CD14-positive monocyte (primary cell): ENCODE data around the gene TPGS1. TPM values are rescaled to one million over a fixed set of nuclear protein-coding genes. Genes with fewer than 3 reads are reported as not detected.
A peak's percentile ranks its signal among the peaks of the same experiment; 100 is the strongest.

Source experiments
- DNase-seq, 3 donors: peaks; one replicate each; pipeline ENCODE4 v3.0.0-alpha.2; 2011 to 2022
- H2AFZ ChIP-seq: 2 replicates; pipeline ENCODE4 v1.6.0; 2012; ENCODE audit warnings: mild to moderate bottlenecking, low read depth, low read length, inconsistent platforms; ENCODE audit not compliant: insufficient read depth, poor library complexity, severe bottlenecking
- H3K27ac ChIP-seq, 2 donors: 1 replicate in 1 of 2; 2 replicates in 1 of 2; pipeline ENCODE4 v1.5.1; 2012 to 2013; ENCODE audit warnings: low read length in 2 of 2, control low read depth in 1 of 2, inconsistent platforms in 1 of 2, low read depth in 1 of 2, mild to moderate bottlenecking in 1 of 2
- H3K27me3 ChIP-seq, 2 donors: one replicate each; pipeline versions ENCODE4 v1.6.0 to v1.6.1; 2011 to 2013; ENCODE audit warnings: low read length in 2 of 2; ENCODE audit not compliant: control insufficient read depth in 2 of 2, insufficient read depth in 2 of 2
- H3K36me3 ChIP-seq, 2 donors: replicated peaks in 1 of 2; 1 replicate in 1 of 2; 2 replicates in 1 of 2; pipeline versions ENCODE4 v1.5.1 to v1.6.1; 2012 to 2013; ENCODE audit warnings: low read length in 2 of 2, control low read depth in 1 of 2, inconsistent platforms in 1 of 2, mild to moderate bottlenecking in 1 of 2; ENCODE audit not compliant: insufficient read depth in 2 of 2, control insufficient read depth in 1 of 2
- H3K4me1 ChIP-seq, 2 donors: 1 replicate in 1 of 2; 2 replicates in 1 of 2; pipeline versions ENCODE4 v1.5.1 to v1.6.1; 2012 to 2013; ENCODE audit warnings: low read length in 2 of 2, control low read depth in 1 of 2, inconsistent platforms in 1 of 2, mild to moderate bottlenecking in 1 of 2, moderate library complexity in 1 of 2; ENCODE audit not compliant: insufficient read depth in 2 of 2, control insufficient read depth in 1 of 2
- H3K4me2 ChIP-seq: replicated peaks from 2 replicates; pipeline ENCODE3; 2012; ENCODE audit warnings: low read length, moderate library complexity, mild to moderate bottlenecking; ENCODE audit not compliant: poor library complexity, severe bottlenecking; ENCODE audit errors: extremely low read depth
- H3K4me3 ChIP-seq, 3 experiments: fragments of 200-600 bp in 1 of 3; sonication (generic) in 1 of 3; replicated peaks in 1 of 3; 1 replicate in 2 of 3; 2 replicates in 1 of 3; pipeline ENCODE4 v1.5.1; 2011 to 2013; ENCODE audit warnings: low read length in 3 of 3, mild to moderate bottlenecking in 3 of 3, control low read depth in 2 of 3, low read depth in 2 of 3, inconsistent platforms in 1 of 3, moderate library complexity in 1 of 3
- H3K79me2 ChIP-seq: 2 replicates; pipeline ENCODE4 v1.6.0; 2012; ENCODE audit warnings: mild to moderate bottlenecking, control low read depth, inconsistent platforms, low read length, moderate library complexity; ENCODE audit not compliant: insufficient read depth
- H3K9ac ChIP-seq: 2 replicates; pipeline ENCODE4 v1.6.0; 2017; ENCODE audit warnings: low read length, mild to moderate bottlenecking; ENCODE audit not compliant: insufficient read depth, poor library complexity, severe bottlenecking
- H3K9me3 ChIP-seq, 2 donors: replicated peaks in 1 of 2; 1 replicate in 1 of 2; 2 replicates in 1 of 2; pipeline versions ENCODE4 v1.5.1 to v1.6.1; 2012 to 2013; ENCODE audit warnings: low read length in 2 of 2, control low read depth in 1 of 2; ENCODE audit not compliant: control insufficient read depth in 1 of 2, insufficient read depth in 1 of 2
- H4K20me1 ChIP-seq: 2 replicates; pipeline ENCODE4 v1.6.0; 2012; ENCODE audit warnings: mild to moderate bottlenecking, low read length, control low read depth, moderate library complexity; ENCODE audit not compliant: insufficient read depth
- H3K27ac Mint-ChIP-seq, 7 donors: one replicate each; pipeline ENCODE4 v1.8.0; 2020; ENCODE audit warnings: mild to moderate bottlenecking in 7 of 7, mixed read lengths in 7 of 7, moderate library complexity in 6 of 7, inconsistent platforms in 2 of 7
- H3K27me3 Mint-ChIP-seq, 3 donors: one replicate each; pipeline ENCODE4 v1.8.0; 2021 to 2022; ENCODE audit warnings: low read depth in 3 of 3, mild to moderate bottlenecking in 3 of 3, mixed read lengths in 3 of 3, moderate library complexity in 3 of 3, inconsistent platforms in 1 of 3
- H3K36me3 Mint-ChIP-seq, 2 donors: one replicate each; pipeline ENCODE4 v1.8.0; 2020; ENCODE audit warnings: mixed read lengths in 2 of 2, inconsistent platforms in 1 of 2, mild to moderate bottlenecking in 1 of 2
- H3K4me1 Mint-ChIP-seq: one replicate; pipeline ENCODE4 v1.8.0; 2020; ENCODE audit warnings: mild to moderate bottlenecking, mixed read lengths
- H3K4me3 Mint-ChIP-seq, 2 donors: one replicate each; pipeline ENCODE4 v1.8.0; 2020; ENCODE audit warnings: mild to moderate bottlenecking in 2 of 2, mixed read lengths in 2 of 2, moderate library complexity in 1 of 2
- H3K9me3 Mint-ChIP-seq, 7 donors: one replicate each; pipeline ENCODE4 v1.8.0; 2020 to 2022; ENCODE audit warnings: mixed read lengths in 7 of 7, mild to moderate bottlenecking in 6 of 7, moderate library complexity in 6 of 7, inconsistent platforms in 2 of 7
- WGBS: methylation state at CpG from one replicate; pipeline ENCODE4 v1.1.5; 2013; ENCODE audit warnings: missing lambda C conversion rate; ENCODE audit not compliant: insufficient coverage; 5-methylcytosine and 5-hydroxymethylcytosine counted together
- intact Hi-C, 2 donors: fragments of 100-400 bp; cut with micrococcal nuclease; formaldehyde crosslinking; loops; one replicate each; pipeline versions ENCODE4 v1.15.0 to v1.15.1; 2023
- polyA plus RNA-seq, 3 donors: library from polyadenylated mRNA; depleted of rRNA in 1 of 3; unstranded in 2 of 3; stranded (reverse) in 1 of 3; fragments of 300-500 nt in 2 of 3; fragments of >200 nt in 1 of 3; fragmentation: Illumina TruSeq in 2 of 3; gene quantifications; 1 replicate in 2 of 3; 2 replicates in 1 of 3; pipeline ENCODE4 v1.2.3, GENCODE V29; 2012 to 2021
- TF ChIP-seq, protein P1 (sequence below): fragments of 200-600 bp; IDR thresholded peaks from one replicate; pipeline ENCODE4 v1.8.0; 2022; ENCODE audit warnings: antibody characterized with exemption, mild to moderate bottlenecking

The TPGS1 gene
- polyA plus RNA-seq, 3 donors = 9.2 to 48.1 (median 14.2) TPM

GRCh38 chr19:531753-532560 lies 24.7 kb downstream of the TPGS1 start, which contains the start of gene CDC34:
CDC34 (plus strand) TSS chr19:531760; CDS start chr19:531932, 172 bp downstream.
- peak within 1 kb of the TSS; percentile 88 to 92 for H3K4me3 Mint-ChIP-seq
- peaks cover 0 to 6% (median 3%) of the 10 kb centered on the region in 7 donors for H3K9me3 Mint-ChIP-seq
- peaks cover 50% of the 10 kb centered on the region for H4K20me1 ChIP-seq
- no peak for DNase-seq
- H2AFZ ChIP-seq = peak within 1 kb of the TSS; percentile 92
- H3K36me3 Mint-ChIP-seq = peaks cover 6 to 16% of the 10 kb centered on the region in 2 donors
- H3K4me1 Mint-ChIP-seq = peaks cover 23% of the 10 kb centered on the region
- H3K9me3 ChIP-seq = no peaks in the 10 kb centered on the region
- peaks cover 0 to 2% (median 1%) of the 10 kb centered on the region in 3 donors for H3K27me3 Mint-ChIP-seq
- intact Hi-C loops = loop anchor here (1.0 to 10.0 kb wide), 4 partner anchors 25 to 103 kb away; partner anchors contain the start of genes BSG (in 1 of the 2), FGF22 (in 1 of the 2), POLRMT (in 1 of the 2) and TPGS1 (in 1 of the 2)
- peaks cover 41% of the 10 kb centered on the region for H3K79me2 ChIP-seq
- H3K4me3 ChIP-seq = peak within 1 kb of the TSS; percentile 82 to 93 (median 91)
- peak within 1 kb of the TSS; percentile 91 for H3K4me2 ChIP-seq
- H3K36me3 ChIP-seq = peaks cover 17 to 18% of the 10 kb centered on the region in 2 donors
- TF ChIP-seq, protein P1, sequence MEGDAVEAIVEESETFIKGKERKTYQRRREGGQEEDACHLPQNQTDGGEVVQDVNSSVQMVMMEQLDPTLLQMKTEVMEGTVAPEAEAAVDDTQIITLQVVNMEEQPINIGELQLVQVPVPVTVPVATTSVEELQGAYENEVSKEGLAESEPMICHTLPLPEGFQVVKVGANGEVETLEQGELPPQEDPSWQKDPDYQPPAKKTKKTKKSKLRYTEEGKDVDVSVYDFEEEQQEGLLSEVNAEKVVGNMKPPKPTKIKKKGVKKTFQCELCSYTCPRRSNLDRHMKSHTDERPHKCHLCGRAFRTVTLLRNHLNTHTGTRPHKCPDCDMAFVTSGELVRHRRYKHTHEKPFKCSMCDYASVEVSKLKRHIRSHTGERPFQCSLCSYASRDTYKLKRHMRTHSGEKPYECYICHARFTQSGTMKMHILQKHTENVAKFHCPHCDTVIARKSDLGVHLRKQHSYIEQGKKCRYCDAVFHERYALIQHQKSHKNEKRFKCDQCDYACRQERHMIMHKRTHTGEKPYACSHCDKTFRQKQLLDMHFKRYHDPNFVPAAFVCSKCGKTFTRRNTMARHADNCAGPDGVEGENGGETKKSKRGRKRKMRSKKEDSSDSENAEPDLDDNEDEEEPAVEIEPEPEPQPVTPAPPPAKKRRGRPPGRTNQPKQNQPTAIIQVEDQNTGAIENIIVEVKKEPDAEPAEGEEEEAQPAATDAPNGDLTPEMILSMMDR = no peak
- peak within 1 kb of the TSS; percentile 90 for H3K9ac ChIP-seq
- peaks cover 24 to 27% of the 10 kb centered on the region in 2 donors for H3K4me1 ChIP-seq
- H3K27me3 ChIP-seq = no peaks in the 10 kb centered on the region
- H3K27ac Mint-ChIP-seq = peak within 1 kb of the TSS in 6 of 7 donors; percentile 45 to 95 (median 89)
- H3K27ac ChIP-seq = peak within 1 kb of the TSS; percentile 64 to 90
- under 1% methylated on average over 79 of the region's 84 CpGs for WGBS

DNA sequence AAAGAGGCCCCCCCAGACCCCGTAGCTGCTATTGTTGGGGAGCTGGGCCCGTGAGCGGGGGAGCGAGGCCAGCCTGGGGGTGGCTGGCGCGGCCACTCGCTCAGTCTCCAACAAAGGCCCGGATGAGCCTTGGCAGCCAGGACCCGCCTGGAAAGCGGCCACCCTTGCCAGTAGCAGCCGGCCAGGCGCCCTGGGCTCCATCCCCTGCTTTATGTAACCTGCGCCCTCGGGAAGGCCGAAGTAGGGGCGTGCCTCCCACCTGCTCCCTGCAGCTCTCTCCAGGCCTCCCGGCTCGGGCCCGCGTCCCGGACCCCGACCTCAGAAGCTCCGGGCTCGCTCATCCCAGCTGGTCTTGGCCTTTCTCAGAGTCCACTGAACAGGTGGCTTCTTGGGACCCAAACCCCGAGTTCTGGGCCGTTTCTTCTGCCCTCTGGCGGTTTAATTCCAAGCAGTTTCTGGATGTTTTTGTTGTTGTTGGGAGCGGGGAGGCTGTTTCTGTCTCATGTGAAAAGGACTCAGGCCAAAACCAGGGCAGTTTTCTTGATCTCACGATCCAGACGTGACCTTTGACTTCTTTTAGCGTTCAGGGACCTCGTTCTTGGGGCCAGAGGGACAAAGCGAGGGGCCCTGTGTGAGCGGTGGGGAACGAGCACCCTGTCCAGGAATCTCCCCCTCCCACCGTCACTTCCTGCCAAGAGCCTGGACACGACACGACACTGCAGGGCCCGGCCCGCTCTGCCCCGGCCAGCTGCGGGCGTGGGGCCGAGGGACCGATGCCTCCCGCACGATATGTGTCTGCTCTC lies 25.5 kb downstream of the TPGS1 start:
- Mint-ChIP-seq H3K9me3 (peaks cover 0 to 6% (median 3%) of the 10 kb centered on the region in 7 donors), H3K27me3 (peaks cover 0 to 2% (median 1%) of the 10 kb centered on the region in 3 donors), H3K4me3 (peak overlapping the region; percentile 88 to 92), H3K27ac (peak overlapping the region; percentile 89 to 98 (median 96)), H3K4me1 (peaks cover 23% of the 10 kb centered on the region), H3K36me3 (peaks cover 9 to 23% of the 10 kb centered on the region in 2 donors)
- Histone ChIP-seq H3K9me3 (no peaks in the 10 kb centered on the region), H3K4me3 (peak overlapping the region; percentile 82 to 93 (median 91)), H3K27ac (peak overlapping the region; percentile 64 to 90), H3K4me1 (peaks cover 24 to 27% of the 10 kb centered on the region in 2 donors), H4K20me1 (peaks cover 54% of the 10 kb centered on the region), H3K9ac (peak overlapping the region; percentile 90), H3K27me3 (no peaks in the 10 kb centered on the region), H3K4me2 (peak overlapping the region; percentile 91), H3K36me3 (peaks cover 19 to 26% of the 10 kb centered on the region in 2 donors), H2AFZ (peak overlapping the region; percentile 35), H3K79me2 (peaks cover 41% of the 10 kb centered on the region)
- intact Hi-C loops = loop anchor here (2.0 to 10.0 kb wide), 3 partner anchors 38 to 102 kb away; partner anchors contain the start of genes BSG (in 1 of the 2), FGF22 (in 1 of the 2) and POLRMT (in 1 of the 2)
- peak; percentile 64 to 92 (median 72) for DNase-seq
- under 1% methylated on average over 42 of the region's 47 CpGs for WGBS
- TF ChIP-seq, protein P1 = peak; percentile 62
